Measurements from ENCODE around the gene CDHR3.

The CDHR3 gene

GRCh38 chr7:105971845-105972244, 8.8 kb downstream of the CDHR3 start:
- no peak for TF ChIP-seq CTCF (conservative IDR thresholded peaks at IDR 0.05)
- H3K27ac ChIP-seq, result no peak overlapping the region

- no peak overlapping the region for H3K27ac ChIP-seq
- no peak for TF ChIP-seq CTCF (conservative IDR thresholded peaks at IDR 0.05)
Measured at GRCh38 chr7:105972276-105972675, 9.2 kb downstream of the CDHR3 start.

- H3K27ac ChIP-seq, result peak overlapping the region; percentile 62
- TF ChIP-seq CTCF (conservative IDR thresholded peaks at IDR 0.05), result no peak
Measured at GRCh38 chr7:105974471-105974870, 11.4 kb downstream of the CDHR3 start.

GRCh38 chr7:105975770-105976417, 12.8 kb downstream of the CDHR3 start:
- TF ChIP-seq CTCF (conservative IDR thresholded peaks at IDR 0.05), result no peak
- H3K27ac ChIP-seq, result peak overlapping the region; percentile 62

- peak overlapping the region; percentile 62; the same call in 1 of the 2 replicates for H3K27ac ChIP-seq
- TF ChIP-seq CTCF (conservative IDR thresholded peaks at IDR 0.05), result no peak
Measured at GRCh38 chr7:105976868-105977267, 13.8 kb downstream of the CDHR3 start.

- H3K27ac ChIP-seq, result no peak overlapping the region
- TF ChIP-seq CTCF (conservative IDR thresholded peaks at IDR 0.05), result no peak
Measured at GRCh38 chr7:105978035-105978434, 15.0 kb downstream of the CDHR3 start.

GRCh38 chr7:105978974-105979373, 15.9 kb downstream of the CDHR3 start:
- no peak for TF ChIP-seq CTCF (conservative IDR thresholded peaks at IDR 0.05)
- H3K27ac ChIP-seq, result no peak overlapping the region

Measured in VCaP (cell line).